Activated CD4-positive, alpha-beta T cell treated with anti-CD3 and anti-CD28 coated beads for 36 hours (primary cell): ENCODE data around the gene DMAC2. TPM values are rescaled to one million over a fixed set of nuclear protein-coding genes. Genes with fewer than 3 reads are reported as not detected.

Experiments
- ATAC-seq: fragments of 200-7000 bp; cut with Tn5 transposase; one replicate; pipeline ENCODE4 v1.10.0; 2021; ENCODE audit warnings: mild to moderate bottlenecking, moderate library complexity
- CTCF ChIA-PET: fragments of 350-600 bp; sonication (Branson Sonifier 250); formaldehyde crosslinking; loops from one replicate; lab custom pipeline; 2021; ENCODE audit warnings: antibody characterized with exemption; lab: Charles Lee
- POLR2A ChIA-PET: fragments of 350-600 bp; sonication (Branson Sonifier 250); formaldehyde crosslinking; loops from one replicate; lab custom pipeline; 2021; ENCODE audit warnings: antibody characterized with exemption, inconsistent platforms; lab: Charles Lee
- DNase-seq: peaks from one replicate; pipeline ENCODE4 v3.0.0-alpha.2; 2020
- H3K27ac Mint-ChIP-seq: one replicate; pipeline ENCODE4 v1.8.0; 2021; ENCODE audit warnings: mixed read lengths
- H3K27me3 Mint-ChIP-seq: one replicate; pipeline ENCODE4 v1.8.0; 2021; ENCODE audit warnings: mixed read lengths
- H3K36me3 Mint-ChIP-seq: one replicate; pipeline ENCODE4 v1.8.0; 2021; ENCODE audit warnings: low read depth, mixed read lengths
- H3K4me1 Mint-ChIP-seq: one replicate; pipeline ENCODE4 v1.8.0; 2021; ENCODE audit warnings: mixed read lengths
- H3K4me3 Mint-ChIP-seq: one replicate; pipeline ENCODE4 v1.8.0; 2021; ENCODE audit warnings: mild to moderate bottlenecking, moderate library complexity, mixed read lengths
- H3K9me3 Mint-ChIP-seq: one replicate; pipeline ENCODE4 v1.8.0; 2021; ENCODE audit warnings: low read depth, mixed read lengths
- intact Hi-C, 2 experiments: fragments of 100-400 bp; cut with DNase I in 1 of 2; cut with micrococcal nuclease in 1 of 2; formaldehyde crosslinking; loops; one replicate each; pipeline versions ENCODE4 v1.14.2 to v1.15.1; 2022 to 2024; cut with DNase I, micrococcal nuclease
- total RNA-seq, 2 experiments: library from RNA; stranded (reverse); gene quantifications; one replicate each; pipeline ENCODE4 v1.2.3, GENCODE V29; 2021

DMAC2 gene
- total RNA-seq, 2 experiments from 2014 or later: 52.5 to 66.3 TPM

DNA sequence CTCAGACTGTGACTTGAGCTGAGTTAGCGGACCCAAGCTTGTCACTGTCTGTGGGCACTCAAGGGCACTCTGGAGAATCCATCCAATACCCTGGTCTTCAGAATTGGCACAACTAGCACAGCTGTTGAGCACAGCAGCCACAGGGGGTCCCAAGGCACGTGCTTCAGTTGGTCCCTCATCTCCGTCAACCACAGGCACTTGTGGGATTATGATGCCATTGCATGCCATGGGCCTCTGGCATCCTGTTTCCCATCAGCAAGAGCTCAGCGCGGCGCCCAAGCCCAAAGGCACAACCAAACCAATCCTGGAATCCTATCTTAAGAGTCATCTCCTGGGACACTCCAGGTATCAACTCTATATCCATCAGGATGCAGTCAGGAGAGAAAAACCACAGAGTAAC, 8.8 kb downstream of the DMAC2 start:
- no peak overlapping the region for H3K4me3 Mint-ChIP-seq
- DNase-seq: no peak
- H3K27ac Mint-ChIP-seq: no peak overlapping the region
- intact Hi-C loops: no loop called here
- ChIA-PET POLR2A (interaction anchor here (0.6 kb wide), 1 partner anchor 12 kb away, joined by 6 read pairs; no protein-coding TSS in a partner anchor), CTCF (interaction anchor here (0.7 to 1.3 kb wide), 6 partner anchors 18 to 166 kb away, joined by 3 to 5 read pairs (median 3); no protein-coding TSS in a partner anchor)
- peaks cover 18% of the 10 kb centered on the region for H3K4me1 Mint-ChIP-seq
- no peak for ATAC-seq
- peaks cover 23% of the 10 kb centered on the region for H3K36me3 Mint-ChIP-seq
- H3K9me3 Mint-ChIP-seq: no peaks in the 10 kb centered on the region
- no peaks in the 10 kb centered on the region for H3K27me3 Mint-ChIP-seq

DNA sequence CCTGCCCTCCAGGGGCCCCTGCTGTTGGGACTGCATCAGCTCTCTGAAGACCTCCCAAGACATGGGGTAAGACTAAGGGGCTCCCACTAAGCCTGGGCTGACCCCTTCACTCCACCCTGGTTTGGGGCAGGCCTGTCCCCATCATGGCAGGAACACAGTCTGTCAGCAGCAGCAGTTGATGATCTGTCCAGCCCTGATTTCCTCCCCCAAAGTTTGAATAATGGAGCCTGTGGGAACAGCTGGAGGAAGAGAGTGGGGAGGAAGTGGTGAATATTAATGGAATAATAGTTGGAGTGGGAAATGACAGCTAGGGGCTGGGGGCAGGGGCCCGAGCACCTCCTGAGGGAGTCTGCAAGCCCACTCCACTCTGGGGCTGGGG, 11.2 kb downstream of the DMAC2 start:
- peaks cover 21% of the 10 kb centered on the region for H3K36me3 Mint-ChIP-seq
- intact Hi-C loops: loop anchor here in 1 of 2 experiments (5.0 kb wide), 1 partner anchor 226 kb away; no protein-coding TSS in a partner anchor
- H3K4me1 Mint-ChIP-seq: peaks cover 18% of the 10 kb centered on the region
- H3K4me3 Mint-ChIP-seq: no peak overlapping the region
- ChIA-PET CTCF (interaction anchor here (0.9 to 2.2 kb wide), 4 partner anchors 11 to 165 kb away, joined by 5 to 18 read pairs (median 6); partner anchors contain the start of gene DMAC2), POLR2A (interaction anchor here (0.7 to 1.3 kb wide), 2 partner anchors 10 to 11 kb away, joined by 7 to 8 read pairs; partner anchors contain the start of gene DMAC2)
- H3K27me3 Mint-ChIP-seq: no peaks in the 10 kb centered on the region
- DNase-seq: no peak
- no peak overlapping the region for H3K27ac Mint-ChIP-seq
- no peaks in the 10 kb centered on the region for H3K9me3 Mint-ChIP-seq
- ATAC-seq: no peak

DNA sequence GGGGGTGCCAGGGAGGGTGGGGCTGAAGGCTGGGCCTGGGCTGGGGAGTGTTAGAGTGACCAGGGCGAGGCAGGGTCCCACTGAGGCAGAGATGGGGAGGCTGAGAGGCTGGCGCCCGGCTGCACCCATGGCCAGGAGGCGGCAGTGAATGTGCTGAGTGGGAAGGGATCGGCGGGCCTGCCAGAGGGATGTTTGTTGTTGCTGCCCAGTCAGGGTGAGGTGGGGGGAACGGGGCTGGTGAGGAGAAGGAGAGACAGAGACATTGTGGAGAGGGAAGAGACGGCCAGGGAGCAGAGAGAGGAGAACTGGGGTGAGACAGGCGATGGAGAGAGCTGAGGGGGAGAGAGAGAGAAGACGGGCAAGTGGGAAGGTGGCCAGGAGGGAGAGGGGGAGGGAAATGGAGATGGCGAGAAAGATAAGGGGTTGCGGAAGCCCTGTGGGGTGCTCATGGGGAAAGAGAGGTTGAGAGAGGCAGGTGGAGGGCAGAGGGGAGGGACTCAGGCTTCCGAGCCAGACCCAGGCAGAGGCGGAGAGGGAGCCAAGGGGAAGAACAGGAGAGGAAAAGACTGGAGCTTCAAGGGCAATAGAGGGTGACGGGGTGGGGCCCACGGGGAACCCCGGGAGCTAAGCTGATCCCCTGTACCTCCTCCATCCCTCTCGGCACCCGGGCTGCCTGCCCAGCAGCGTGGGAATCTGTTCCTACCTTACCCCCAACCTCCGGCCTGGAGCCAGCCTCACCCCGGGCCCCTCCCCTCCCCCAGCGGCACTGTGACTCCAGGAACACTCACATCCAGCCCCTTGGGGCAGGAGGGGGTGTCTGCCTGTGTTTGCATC, 11.8 kb downstream of the DMAC2 start:
- H3K27ac Mint-ChIP-seq: peak overlapping the region; percentile 73
- POLR2A ChIA-PET: no interaction called here
- peak overlapping the region; percentile 65 for H3K4me3 Mint-ChIP-seq
- DNase-seq (peak; percentile 38), ATAC-seq (peak; percentile 48)
- H3K36me3 Mint-ChIP-seq: peaks cover 18% of the 10 kb centered on the region
- intact Hi-C loops: loop anchor here in 1 of 2 experiments (5.0 kb wide), 1 partner anchor 226 kb away; no protein-coding TSS in a partner anchor
- peaks cover 18% of the 10 kb centered on the region for H3K4me1 Mint-ChIP-seq
- no peaks in the 10 kb centered on the region for H3K9me3 Mint-ChIP-seq
- CTCF ChIA-PET: interaction anchor here (0.6 to 2.2 kb wide), 5 partner anchors 11 to 290 kb away, joined by 3 to 18 read pairs (median 6); partner anchors contain the start of gene DMAC2
- no peaks in the 10 kb centered on the region for H3K27me3 Mint-ChIP-seq

DNA sequence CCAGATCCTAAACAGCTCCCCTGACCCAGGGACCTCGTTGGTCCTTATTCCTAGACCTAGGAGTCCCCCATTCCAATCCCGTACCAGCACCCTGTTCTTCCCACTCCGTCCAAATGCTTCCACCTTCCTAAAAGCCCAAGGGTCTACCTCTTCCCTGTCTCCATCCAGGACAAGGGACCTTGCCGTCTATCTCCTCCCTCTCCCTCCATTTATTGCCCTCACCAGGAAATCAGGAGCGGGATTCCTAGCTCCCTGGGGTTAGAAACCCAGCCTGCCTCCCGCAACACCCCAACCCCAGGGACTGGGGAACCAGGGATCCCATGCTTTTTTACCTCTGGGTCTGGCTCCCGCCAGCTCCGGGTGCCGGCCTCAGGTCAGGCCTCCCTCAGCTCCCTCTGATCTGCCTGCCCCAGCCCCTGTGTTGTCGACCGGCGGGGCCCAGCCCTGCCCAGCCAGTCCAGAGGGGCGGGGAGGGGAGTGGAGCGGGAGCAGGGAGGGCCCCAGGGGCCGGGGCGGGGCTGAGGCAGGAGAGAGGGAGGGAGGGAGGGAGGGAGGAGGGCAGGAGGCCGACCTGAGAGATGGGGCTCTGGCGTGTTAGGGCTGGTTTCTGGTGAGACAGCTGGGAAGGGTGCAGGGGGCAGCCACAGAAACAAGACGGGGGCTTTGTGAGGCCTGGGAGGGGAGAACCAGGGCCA, 12.6 kb downstream of the DMAC2 start, which contains the start of gene B3GNT8:
B3GNT8 (minus strand) TSS at position 423 of the 695 bp plus-strand sequence. CDS start 596 bp downstream, outside the sequence.
- Mint-ChIP-seq H3K4me3 (peak within 1 kb of the TSS; percentile 65), H3K27ac (peak within 1 kb of the TSS; percentile 73), H3K4me1 (peaks cover 18% of the 10 kb centered on the region), H3K9me3 (no peaks in the 10 kb centered on the region), H3K36me3 (peaks cover 18% of the 10 kb centered on the region), H3K27me3 (no peaks in the 10 kb centered on the region)
- DNase-seq (peak; percentile 73), ATAC-seq (peak; percentile 72)
- intact Hi-C loops: loop anchor here in 1 of 2 experiments (5.0 kb wide), 1 partner anchor 225 kb away; no protein-coding TSS in a partner anchor
- ChIA-PET CTCF (interaction anchor here (0.7 to 1.8 kb wide), 2 partner anchors 9 to 22 kb away, joined by 3 to 6 read pairs; no protein-coding TSS in a partner anchor), POLR2A (no interaction called here)

DNA sequence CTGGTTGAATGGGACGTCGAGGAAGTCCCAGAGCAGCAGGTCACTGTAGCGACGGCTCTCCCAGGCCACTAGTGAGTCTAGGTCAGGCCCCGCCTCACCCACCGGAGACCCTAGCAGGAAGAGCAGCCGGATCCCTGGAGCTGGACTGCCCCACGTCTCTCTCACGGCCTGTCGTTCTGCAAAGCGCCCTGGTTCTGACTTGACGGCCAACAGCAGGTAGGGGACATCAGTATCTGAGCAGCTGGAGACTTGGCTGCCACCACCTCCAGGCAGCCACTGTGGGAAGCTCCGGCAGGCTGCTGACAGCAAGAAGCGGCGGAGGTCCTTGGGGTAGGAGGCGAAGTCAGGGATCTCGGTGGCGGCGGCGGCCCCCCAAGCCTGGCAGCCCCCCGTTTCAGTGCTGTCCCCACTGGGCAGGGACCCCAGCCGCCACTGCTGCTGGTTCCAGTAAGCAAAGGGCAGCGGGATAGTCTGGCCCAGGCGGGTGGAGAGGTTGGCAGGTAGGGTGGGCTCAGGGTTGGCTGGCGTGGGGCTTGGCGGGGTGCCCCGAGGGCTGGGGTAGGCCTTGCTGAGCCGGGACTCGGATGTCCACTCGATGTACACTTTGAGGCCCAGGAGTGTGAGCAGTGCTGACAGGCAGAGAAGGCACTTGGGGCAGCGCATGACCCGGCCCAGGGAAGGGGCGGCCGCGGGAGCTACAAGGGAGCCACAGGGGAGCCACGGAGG, 13.4 kb downstream of the DMAC2 start:
- peaks cover 20% of the 10 kb centered on the region for H3K36me3 Mint-ChIP-seq
- DNase-seq (no peak), ATAC-seq (no peak)
- H3K9me3 Mint-ChIP-seq: no peaks in the 10 kb centered on the region
- H3K4me1 Mint-ChIP-seq: peaks cover 18% of the 10 kb centered on the region
- ChIA-PET POLR2A (no interaction called here), CTCF (no interaction called here)
- H3K4me3 Mint-ChIP-seq: no peak overlapping the region
- intact Hi-C loops: loop anchor here in 1 of 2 experiments (5.0 kb wide), 1 partner anchor 224 kb away; no protein-coding TSS in a partner anchor
- no peak overlapping the region for H3K27ac Mint-ChIP-seq
- H3K27me3 Mint-ChIP-seq: no peaks in the 10 kb centered on the region

DNA sequence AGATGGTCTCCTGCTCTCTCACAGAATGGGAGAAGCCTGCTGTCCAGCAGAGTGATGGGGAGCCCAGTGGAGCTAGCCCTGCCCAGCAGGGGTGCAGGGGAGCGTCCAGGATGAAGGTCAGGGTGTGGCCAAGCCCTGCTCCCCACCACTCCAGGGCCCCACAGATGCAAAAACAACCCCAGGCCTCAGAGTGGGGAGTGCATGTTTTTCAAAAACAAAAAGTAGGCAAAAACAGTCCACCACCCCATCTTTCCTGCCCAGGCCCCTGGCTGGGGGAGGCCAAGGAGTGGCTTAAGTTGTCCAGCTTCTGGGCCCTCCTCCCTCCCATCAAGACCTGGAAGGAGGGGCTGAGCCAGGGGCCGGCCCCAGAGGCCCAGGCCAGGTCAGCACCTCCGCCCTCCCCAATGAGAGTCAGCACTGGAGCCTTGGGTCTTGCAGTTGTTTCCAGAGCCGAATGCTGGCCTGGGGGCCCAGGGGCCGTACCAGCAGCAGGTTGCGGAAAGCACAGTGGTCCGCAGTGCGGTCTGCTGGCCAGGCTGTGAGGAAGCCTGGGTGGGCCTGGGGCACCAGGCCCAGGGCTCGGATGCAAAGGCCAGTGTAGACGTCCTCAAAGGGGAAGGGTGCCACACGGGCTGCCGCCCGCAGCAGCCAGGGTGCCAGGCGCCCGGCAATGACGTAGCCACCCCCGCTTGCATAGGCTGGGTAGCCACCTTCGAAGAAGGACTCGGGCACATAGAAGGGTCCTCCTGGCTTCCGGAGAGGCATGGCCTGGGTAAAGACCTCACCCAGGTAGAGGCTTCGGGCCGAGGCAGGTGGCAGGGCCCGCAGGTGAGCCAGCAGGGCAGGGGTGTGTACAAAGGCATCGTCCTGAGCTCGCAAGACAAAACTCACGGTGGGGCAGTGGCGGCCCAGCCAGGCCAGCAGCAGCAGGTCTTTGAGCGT, 14.3 kb downstream of the DMAC2 start:
- CTCF ChIA-PET: no interaction called here
- peaks cover 16% of the 10 kb centered on the region for H3K36me3 Mint-ChIP-seq
- H3K4me3 Mint-ChIP-seq: no peak overlapping the region
- H3K4me1 Mint-ChIP-seq: peaks cover 18% of the 10 kb centered on the region
- DNase-seq: no peak
- ATAC-seq: no peak
- intact Hi-C loops: loop anchor here in 1 of 2 experiments (5.0 kb wide), 1 partner anchor 223 kb away; no protein-coding TSS in a partner anchor
- H3K27me3 Mint-ChIP-seq: no peaks in the 10 kb centered on the region
- H3K9me3 Mint-ChIP-seq: no peaks in the 10 kb centered on the region
- POLR2A ChIA-PET: interaction anchor here (0.6 kb wide), 1 partner anchor 122 kb away, joined by 8 read pairs; no protein-coding TSS in a partner anchor
- H3K27ac Mint-ChIP-seq: no peak overlapping the region

DNA sequence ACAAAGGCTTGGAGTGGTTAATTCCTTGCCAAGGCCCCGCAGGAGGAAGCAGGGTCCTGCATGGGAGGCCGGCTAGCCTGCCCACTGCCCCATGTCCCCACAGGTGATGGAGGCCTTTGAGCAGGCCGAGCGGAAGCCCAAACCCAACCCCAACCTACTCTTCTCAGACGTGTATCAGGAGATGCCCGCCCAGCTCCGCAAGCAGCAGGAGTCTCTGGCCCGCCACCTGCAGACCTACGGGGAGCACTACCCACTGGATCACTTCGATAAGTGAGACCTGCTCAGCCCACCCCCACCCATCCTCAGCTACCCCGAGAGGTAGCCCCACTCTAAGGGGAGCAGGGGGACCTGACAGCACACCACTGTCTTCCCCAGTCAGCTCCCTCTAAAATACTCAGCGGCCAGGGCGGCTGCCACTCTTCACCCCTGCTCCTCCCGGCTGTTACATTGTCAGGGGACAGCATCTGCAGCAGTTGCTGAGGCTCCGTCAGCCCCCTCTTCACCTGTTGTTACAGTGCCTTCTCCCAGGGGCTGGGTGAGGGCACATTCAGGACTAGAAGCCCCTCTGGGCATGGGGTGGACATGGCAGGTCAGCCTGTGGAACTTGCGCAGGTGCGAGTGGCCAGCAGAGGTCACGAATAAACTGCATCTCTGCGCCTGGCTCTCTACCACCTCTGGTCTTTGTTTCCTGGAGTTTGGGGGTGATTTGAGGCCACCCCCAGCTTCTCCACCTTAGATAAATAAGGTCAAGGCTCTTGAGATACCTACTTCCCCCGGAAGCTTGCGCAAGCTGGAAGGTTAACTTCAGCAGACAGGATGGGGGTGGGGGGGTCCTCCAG, 15.2 kb downstream of the DMAC2 start:
- DNase-seq: no peak
- H3K27ac Mint-ChIP-seq: no peak overlapping the region
- no peak overlapping the region for H3K4me3 Mint-ChIP-seq
- ATAC-seq: no peak
- ChIA-PET POLR2A (interaction anchor here (0.6 kb wide), 3 partner anchors 13 to 129 kb away, joined by 3 to 8 read pairs (median 5); no protein-coding TSS in a partner anchor), CTCF (no interaction called here)
- no peaks in the 10 kb centered on the region for H3K9me3 Mint-ChIP-seq
- H3K4me1 Mint-ChIP-seq: peaks cover 18% of the 10 kb centered on the region
- H3K27me3 Mint-ChIP-seq: no peaks in the 10 kb centered on the region
- intact Hi-C loops: loop anchor here in 1 of 2 experiments (5.0 kb wide), 1 partner anchor 222 kb away; no protein-coding TSS in a partner anchor
- H3K36me3 Mint-ChIP-seq: peaks cover 20% of the 10 kb centered on the region

DNA sequence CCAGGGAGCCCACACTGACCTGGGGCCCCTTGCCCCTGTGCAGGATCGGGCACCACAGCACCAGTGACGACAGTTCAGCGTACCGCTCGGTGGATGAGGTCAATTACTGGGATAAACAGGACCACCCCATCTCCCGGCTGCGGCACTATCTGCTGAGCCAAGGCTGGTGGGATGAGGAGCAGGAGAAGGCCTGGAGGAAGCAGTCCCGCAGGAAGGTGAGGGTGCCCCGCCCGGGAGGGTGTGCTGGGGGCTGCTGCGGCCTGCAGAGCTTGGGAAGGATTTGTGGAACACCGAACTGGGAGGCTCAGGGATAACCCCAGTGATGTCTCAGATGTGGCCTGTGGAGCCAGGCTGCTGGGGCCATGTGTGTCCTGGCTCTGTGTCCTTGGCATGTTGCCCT, 16.8 kb downstream of the DMAC2 start:
- CTCF ChIA-PET: no interaction called here
- no peaks in the 10 kb centered on the region for H3K27me3 Mint-ChIP-seq
- POLR2A ChIA-PET: no interaction called here
- H3K9me3 Mint-ChIP-seq: no peaks in the 10 kb centered on the region
- H3K4me3 Mint-ChIP-seq: no peak overlapping the region
- intact Hi-C loops: no loop called here
- ATAC-seq (no peak), DNase-seq (no peak)
- peaks cover 11% of the 10 kb centered on the region for H3K4me1 Mint-ChIP-seq
- no peak overlapping the region for H3K27ac Mint-ChIP-seq
- H3K36me3 Mint-ChIP-seq: peaks cover 18% of the 10 kb centered on the region

DNA sequence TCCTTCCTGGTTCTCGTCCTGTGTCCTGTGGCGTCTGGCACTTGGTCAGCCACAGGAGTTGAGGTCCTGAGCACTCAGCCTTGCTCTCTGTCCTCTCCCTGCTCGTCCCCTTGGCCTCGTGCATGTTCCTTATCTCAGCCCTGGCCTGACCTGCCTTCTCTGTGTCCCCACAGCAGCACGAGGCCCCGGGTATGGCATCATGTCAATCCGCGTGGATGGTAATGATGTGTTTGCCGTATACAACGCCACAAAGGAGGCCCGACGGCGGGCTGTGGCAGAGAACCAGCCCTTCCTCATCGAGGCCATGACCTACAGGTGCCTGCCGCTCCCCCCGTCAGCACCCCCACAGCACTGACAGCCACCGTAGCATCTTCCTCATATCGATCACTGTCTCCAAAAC, 17.3 kb downstream of the DMAC2 start:
- H3K27me3 Mint-ChIP-seq: no peaks in the 10 kb centered on the region
- ATAC-seq (no peak), DNase-seq (no peak)
- no peak overlapping the region for H3K27ac Mint-ChIP-seq
- H3K36me3 Mint-ChIP-seq: peaks cover 18% of the 10 kb centered on the region
- no peak overlapping the region for H3K4me3 Mint-ChIP-seq
- peaks cover 6% of the 10 kb centered on the region for H3K4me1 Mint-ChIP-seq
- no peaks in the 10 kb centered on the region for H3K9me3 Mint-ChIP-seq
- intact Hi-C loops: no loop called here
- ChIA-PET POLR2A (no interaction called here), CTCF (no interaction called here)
